ENCODE data around the gene ZNF346.

The ZNF346 gene

DNA sequence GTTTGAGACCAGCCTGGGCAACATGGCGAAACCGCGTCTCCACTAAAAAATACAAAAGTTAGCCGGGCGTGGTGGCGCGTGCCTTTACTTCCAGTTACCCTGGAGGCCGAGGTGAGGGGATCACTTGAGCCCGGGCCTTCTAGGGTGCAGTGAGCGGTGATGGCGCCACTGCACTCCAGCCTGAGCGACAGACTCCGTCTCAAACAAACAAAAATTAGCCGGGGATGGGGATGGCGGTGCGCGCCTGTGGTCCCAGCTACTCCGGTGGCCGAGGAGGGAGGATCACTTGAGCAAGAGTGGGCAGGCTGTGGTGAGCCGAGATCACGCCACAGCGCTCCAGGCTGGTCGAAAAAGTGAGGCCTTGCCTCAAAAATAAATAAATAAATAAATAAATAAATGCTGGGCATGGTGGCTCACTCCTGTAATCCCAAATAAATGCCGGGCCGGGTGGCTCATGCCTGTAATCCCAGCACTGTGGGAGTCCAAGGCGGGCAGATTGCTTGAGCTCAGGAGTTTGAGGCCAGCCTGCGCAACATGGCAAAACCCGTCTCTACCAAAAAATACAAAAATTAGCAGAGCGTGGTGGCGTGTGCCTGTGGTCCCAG lies 95.0 kb downstream of the ZNF346 start:
- no peak for DNase-seq (ENCODE audit: low read depth in 2 of 2)

DNA sequence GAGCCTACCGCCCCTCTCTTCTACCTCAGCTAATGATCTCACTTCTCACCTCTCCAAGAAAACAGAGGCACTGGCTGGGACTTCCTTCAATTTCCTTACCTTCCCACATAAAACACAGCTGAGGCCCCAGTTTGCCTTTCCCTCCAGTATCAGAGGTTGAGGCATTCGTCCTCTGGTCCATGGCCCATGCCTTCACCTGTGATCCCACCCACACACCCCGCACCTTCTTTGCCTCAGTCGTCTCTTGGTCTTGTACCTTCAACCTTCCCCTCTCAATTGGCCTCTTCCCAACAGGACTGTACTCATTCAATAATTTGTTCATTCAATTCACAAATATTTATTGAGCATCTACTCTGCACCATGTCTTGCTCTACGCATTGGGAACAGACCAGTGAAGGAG lies 100.1 kb downstream of the ZNF346 start:
- DNase-seq (ENCODE audit: low read depth in 2 of 2) = no peak

DNA sequence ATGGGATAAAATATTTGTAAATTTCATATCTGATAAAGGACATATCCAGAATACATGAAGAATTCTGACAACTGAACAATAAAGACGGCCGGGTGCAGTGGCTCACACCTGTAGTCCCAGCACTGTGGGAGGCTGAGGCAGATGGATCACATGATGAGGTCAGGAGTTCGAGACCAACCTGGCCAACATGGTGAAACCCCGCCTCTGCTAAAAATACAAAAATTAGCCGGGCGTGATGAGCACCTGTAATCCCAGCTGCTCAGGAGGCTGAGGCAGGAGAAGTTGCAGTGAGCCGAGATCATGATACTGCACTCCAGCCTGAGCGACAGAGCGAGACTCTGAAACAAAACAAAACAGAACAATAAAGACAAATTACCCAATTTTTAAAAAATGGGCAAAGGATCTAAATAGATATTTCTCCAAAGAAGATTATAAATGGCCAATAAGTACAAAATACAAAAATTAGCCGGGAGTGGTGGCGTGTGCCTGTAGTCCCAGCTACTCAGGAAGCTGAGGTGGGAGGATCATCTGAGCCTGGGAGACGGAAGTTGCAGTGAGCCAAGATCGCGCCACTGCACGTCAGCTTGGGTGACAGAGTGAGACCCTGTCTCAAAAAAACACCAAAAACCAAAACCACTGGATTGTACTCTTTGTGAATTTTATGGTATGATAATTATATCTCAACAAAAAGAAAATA lies 101.4 kb downstream of the ZNF346 start:
- no peak for DNase-seq (ENCODE audit: low read depth in 2 of 2)

DNA sequence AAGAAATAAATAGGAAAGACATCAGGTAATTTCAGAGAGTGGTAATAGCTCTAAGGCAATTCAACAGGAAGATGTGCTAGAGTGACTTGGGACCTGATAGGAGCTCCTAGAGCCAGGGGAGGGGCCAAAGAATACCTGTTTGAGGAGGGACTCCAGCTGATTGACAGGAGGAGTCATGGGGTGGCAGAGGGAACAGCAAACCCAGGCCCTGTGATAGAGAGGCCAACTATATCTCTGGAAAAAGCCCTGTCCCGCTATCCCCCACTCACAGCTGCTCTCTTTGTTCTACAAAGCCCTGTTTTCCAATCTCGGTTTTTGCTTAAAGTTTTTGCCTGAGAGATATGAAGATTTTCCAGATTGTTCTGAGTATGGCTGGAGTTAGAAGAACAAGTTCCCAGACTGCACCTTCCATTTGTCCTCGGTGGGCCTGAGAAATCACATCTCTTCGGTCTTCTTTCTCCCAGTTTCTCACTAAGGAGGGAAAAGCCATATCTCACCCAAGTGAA lies 102.0 kb downstream of the ZNF346 start:
- DNase-seq (ENCODE audit: low read depth in 2 of 2) = no peak

DNA sequence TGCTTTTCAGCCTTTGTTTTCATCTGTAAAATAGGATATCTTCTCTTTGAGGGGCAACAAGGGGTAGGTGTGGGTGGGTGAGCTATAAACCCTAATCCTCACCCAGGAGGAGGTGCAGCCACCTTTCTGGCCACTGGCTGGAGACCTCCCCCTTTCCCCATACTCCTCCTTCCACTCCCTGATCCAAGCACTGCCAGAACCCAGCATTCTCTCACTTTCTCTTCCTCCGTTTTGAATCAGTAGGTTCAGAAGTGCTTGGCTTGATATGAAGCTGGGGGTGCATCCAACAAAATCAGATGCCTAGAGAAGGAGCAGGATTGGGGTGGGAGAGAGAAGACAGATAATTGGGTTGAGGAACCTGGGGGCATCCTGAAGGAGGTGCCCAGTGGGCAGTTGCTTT lies 104.3 kb downstream of the ZNF346 start:
- DNase-seq (ENCODE audit: low read depth in 2 of 2) = no peak

DNA sequence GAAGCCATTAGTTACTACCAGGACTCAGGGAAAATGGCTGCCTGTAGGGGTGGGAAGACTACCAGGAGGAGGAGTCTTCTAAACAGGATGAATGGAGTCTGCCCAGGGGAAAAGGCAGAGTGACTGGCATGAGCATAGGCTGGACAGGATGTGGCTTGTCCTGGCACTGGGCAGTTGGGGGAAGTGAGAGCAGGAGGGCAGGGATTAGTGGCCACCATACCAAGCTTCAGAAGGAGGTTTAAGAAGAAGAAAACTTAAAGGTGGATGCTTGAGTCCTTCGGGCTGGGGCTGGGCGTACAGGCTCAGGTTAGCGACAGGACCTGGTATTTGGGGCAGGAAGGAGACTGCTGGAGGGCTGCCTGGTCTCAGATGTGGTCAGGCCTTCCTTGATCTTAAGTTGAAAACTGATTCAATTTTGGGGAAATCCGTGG lies 106.1 kb downstream of the ZNF346 start:
- no peak for DNase-seq (ENCODE audit: low read depth in 2 of 2)

DNA sequence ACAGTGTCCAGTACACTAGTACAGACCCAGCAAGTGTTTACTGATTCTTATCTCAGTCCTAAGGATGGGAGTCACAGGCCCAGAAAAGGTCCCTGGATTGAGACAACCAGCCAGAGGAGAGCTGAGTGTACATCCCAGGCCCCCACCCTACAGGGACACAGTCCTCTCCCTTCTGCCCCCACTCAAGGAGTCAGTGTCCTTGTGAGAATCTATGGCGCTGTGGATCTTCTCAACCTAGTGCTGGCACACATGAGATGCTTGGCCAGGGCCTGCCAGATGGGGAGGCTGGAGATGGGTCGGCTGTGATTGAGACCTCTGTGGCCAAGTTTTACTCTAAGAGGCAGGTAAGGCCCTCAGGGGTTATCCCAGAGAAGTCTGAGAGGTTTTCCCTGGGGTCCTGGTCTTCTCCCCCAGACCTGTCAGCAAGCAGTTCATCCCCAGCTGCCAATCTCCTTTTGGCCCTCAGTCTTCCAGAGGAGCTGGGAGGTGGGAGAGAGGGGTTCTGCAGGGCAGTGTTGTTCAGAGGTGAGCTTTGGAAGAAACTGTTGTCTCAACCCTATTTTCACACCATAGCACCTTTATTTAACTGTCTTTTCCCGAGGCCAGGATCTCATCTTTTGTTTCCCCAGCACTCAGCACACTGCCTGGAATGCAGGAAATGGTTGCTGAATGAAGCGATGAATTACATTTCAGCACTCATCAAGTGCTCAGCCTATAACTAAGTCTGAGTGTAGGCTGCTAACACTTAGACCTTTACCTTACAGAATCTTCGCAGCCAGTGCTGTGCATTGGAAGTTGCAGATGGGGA lies 107.9 kb downstream of the ZNF346 start:
- no peak for DNase-seq (ENCODE audit: low read depth in 2 of 2)
